DMS79 treated with DMSO at 0.1 percent for 48 hours (cell line): Measurements from ENCODE around the gene TPO.
A peak's percentile ranks its signal among the peaks of the same experiment; 100 is the strongest.

Experiments used
- DNase-seq: peaks from one replicate; lab custom pipeline; 2025; lab: John Stamatoyannopoulos, UW

TPO gene

GRCh38 chr2:1586251-1586922, 173.1 kb downstream of the TPO start:
- DNase-seq, result no peak

- no peak for DNase-seq
Observed at GRCh38 chr2:1586923-1587840, 173.9 kb downstream of the TPO start.

GRCh38 chr2:1588051-1588977, 175.1 kb downstream of the TPO start:
- DNase-seq, result no peak

- no peak for DNase-seq
Observed at GRCh38 chr2:1588978-1589621, 175.8 kb downstream of the TPO start.

GRCh38 chr2:1590596-1591460, 177.6 kb downstream of the TPO start:
- peak; percentile 52 for DNase-seq

GRCh38 chr2:1591461-1591770, 178.2 kb downstream of the TPO start:
- DNase-seq, result no peak
